ENCODE results near the gene SLC22A3. TPM values are rescaled to one million over a fixed set of nuclear protein-coding genes. Genes with fewer than 3 reads are reported as not detected.

The SLC22A3 gene
- total and polyA plus RNA-seq, 2 of the 4 experiments (the other 2 are of a cell fraction) = not detected

DNA sequence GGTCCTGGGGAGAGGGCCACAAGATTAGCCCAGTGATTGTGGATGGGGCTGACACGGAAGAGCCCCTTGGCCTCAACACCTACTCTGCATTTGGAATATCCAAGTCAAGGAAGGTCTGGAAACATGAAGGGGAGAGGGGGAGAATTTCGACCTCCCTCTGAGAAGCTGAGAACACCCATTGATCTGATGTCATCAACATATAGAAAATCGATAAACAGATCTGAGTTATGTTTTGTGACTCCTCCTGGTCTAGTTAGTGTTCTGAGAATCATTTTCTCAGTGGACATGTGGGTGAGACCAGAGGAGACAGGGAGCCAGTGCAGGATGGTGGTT, 108.0 kb downstream of the SLC22A3 start:
- Histone ChIP-seq H2AK9ac (replicated peaks; ENCODE audit: low read depth, low read length, poor library complexity) (no peak overlapping the region), H3K36me3 (ENCODE audit: control insufficient read depth, insufficient read depth, low read length) (no peaks in the 10 kb centered on the region), H2AK5ac (ENCODE audit: low read depth, low read length) (peak overlapping the region; percentile 22; the same call in 1 of the 2 replicates), H3K9ac (ENCODE audit: low read depth, low read length) (no peak overlapping the region), H2BK20ac (ENCODE audit: low read depth, low read length) (no peak overlapping the region), H3K56ac (ENCODE audit: extremely low read depth, insufficient read depth, low read length) (no peak overlapping the region), H3K14ac (replicated peaks; ENCODE audit: low read depth, low read length) (no peak overlapping the region), H2BK120ac (ENCODE audit: low read depth, low read length) (no peak overlapping the region), H3K4me2 (ENCODE audit: low read depth, low read length) (no peak overlapping the region), H3K27ac (ENCODE audit: insufficient read depth, low read length) (no peak overlapping the region), H4K5ac (ENCODE audit: low read depth, low read length) (no peak overlapping the region), H4K91ac (ENCODE audit: insufficient read depth, low read depth, low read length) (no peak overlapping the region), H3K79me1 (ENCODE audit: low read depth in 1 of 2, low read length in 2 of 2) (no peaks in the 10 kb centered on the region), H3K4me1 (ENCODE audit: control insufficient read depth, insufficient read depth, low read length) (no peaks in the 10 kb centered on the region), H3K23ac (ENCODE audit: low read depth, low read length) (no peak overlapping the region), H3K4me3 (ENCODE audit: insufficient read depth, low read depth, low read length) (no peak overlapping the region), H4K8ac (ENCODE audit: low read depth in 2 of 2, low read length in 2 of 2) (no peak overlapping the region), H4K20me1 (ENCODE audit: insufficient read depth, low read length) (no peaks in the 10 kb centered on the region), H3K27me3 (ENCODE audit: control insufficient read depth, insufficient read depth, low read length) (no peaks in the 10 kb centered on the region), H3K18ac (ENCODE audit: low read depth, low read length) (no peak overlapping the region), H2BK5ac (ENCODE audit: low read depth, low read length, poor library complexity, severe bottlenecking) (no peak overlapping the region), H3K4ac (ENCODE audit: low read depth, low read length) (no peak overlapping the region), H2BK15ac (ENCODE audit: low read depth, low read length) (no peak overlapping the region), H3K9me3 (ENCODE audit: control insufficient read depth, insufficient read depth, low read length) (no peaks in the 10 kb centered on the region), H3K9me1 (ENCODE audit: insufficient read depth, low read length) (no peaks in the 10 kb centered on the region), H2AFZ (replicated peaks; ENCODE audit: low read length, poor library complexity) (peak overlapping the region; percentile 84)
- no peak for TF ChIP-seq CEBPB (IDR thresholded peaks at IDR 0.05; ENCODE audit: low read depth, low read length)
- TF ChIP-seq MXI1 (IDR thresholded peaks at IDR 0.05; ENCODE audit: borderline replicate concordance, low read depth, low read length) = no peak
- no peak for TF ChIP-seq RFX5 (IDR thresholded peaks at IDR 0.05; ENCODE audit: low read depth, low read length)
- TF ChIP-seq, protein P1, sequence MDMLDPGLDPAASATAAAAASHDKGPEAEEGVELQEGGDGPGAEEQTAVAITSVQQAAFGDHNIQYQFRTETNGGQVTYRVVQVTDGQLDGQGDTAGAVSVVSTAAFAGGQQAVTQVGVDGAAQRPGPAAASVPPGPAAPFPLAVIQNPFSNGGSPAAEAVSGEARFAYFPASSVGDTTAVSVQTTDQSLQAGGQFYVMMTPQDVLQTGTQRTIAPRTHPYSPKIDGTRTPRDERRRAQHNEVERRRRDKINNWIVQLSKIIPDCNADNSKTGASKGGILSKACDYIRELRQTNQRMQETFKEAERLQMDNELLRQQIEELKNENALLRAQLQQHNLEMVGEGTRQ (IDR thresholded peaks at IDR 0.05; ENCODE audit: low read depth, low read length) = no peak
- TF ChIP-seq CHD1 (IDR thresholded peaks at IDR 0.05; ENCODE audit: low read depth, low read length) = no peak
- TF ChIP-seq RAD21 (IDR thresholded peaks at IDR 0.05; ENCODE audit: low read length) = no peak
- TF ChIP-seq RCOR1 (IDR thresholded peaks at IDR 0.05; ENCODE audit: insufficient replicate concordance, low read length) = no peak
- TF ChIP-seq POLR2A (IDR thresholded peaks at IDR 0.05; ENCODE audit: low read depth, low read length) = no peak
- TF ChIP-seq, protein P2, sequence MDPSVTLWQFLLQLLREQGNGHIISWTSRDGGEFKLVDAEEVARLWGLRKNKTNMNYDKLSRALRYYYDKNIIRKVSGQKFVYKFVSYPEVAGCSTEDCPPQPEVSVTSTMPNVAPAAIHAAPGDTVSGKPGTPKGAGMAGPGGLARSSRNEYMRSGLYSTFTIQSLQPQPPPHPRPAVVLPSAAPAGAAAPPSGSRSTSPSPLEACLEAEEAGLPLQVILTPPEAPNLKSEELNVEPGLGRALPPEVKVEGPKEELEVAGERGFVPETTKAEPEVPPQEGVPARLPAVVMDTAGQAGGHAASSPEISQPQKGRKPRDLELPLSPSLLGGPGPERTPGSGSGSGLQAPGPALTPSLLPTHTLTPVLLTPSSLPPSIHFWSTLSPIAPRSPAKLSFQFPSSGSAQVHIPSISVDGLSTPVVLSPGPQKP (IDR thresholded peaks at IDR 0.05; ENCODE audit: borderline replicate concordance, low read depth, low read length) = no peak
- TF ChIP-seq BHLHE40 (IDR thresholded peaks at IDR 0.05; ENCODE audit: low read depth, low read length) = no peak
- TF ChIP-seq SMC3 (IDR thresholded peaks at IDR 0.05; ENCODE audit: low read depth, low read length) = no peak
- no peak for TF ChIP-seq MAFK (IDR thresholded peaks at IDR 0.05; ENCODE audit: low read depth, low read length)
- TF ChIP-seq, protein P3, sequence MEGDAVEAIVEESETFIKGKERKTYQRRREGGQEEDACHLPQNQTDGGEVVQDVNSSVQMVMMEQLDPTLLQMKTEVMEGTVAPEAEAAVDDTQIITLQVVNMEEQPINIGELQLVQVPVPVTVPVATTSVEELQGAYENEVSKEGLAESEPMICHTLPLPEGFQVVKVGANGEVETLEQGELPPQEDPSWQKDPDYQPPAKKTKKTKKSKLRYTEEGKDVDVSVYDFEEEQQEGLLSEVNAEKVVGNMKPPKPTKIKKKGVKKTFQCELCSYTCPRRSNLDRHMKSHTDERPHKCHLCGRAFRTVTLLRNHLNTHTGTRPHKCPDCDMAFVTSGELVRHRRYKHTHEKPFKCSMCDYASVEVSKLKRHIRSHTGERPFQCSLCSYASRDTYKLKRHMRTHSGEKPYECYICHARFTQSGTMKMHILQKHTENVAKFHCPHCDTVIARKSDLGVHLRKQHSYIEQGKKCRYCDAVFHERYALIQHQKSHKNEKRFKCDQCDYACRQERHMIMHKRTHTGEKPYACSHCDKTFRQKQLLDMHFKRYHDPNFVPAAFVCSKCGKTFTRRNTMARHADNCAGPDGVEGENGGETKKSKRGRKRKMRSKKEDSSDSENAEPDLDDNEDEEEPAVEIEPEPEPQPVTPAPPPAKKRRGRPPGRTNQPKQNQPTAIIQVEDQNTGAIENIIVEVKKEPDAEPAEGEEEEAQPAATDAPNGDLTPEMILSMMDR (conservative IDR thresholded peaks at IDR 0.05; ENCODE audit: low read depth, low read length) = no peak
- no peak for TF ChIP-seq NFE2L2 (IDR thresholded peaks at IDR 0.05; ENCODE audit: low read depth, low read length)
- no peak for TF ChIP-seq MAZ (IDR thresholded peaks at IDR 0.05; ENCODE audit: borderline replicate concordance, low read depth, low read length)
- no peak for TF ChIP-seq FOS (IDR thresholded peaks at IDR 0.05; ENCODE audit: low read depth, low read length)
- in situ Hi-C loops (cut with MboI; ENCODE audit: low sequenced_read_pairs) (loop anchor here (5.0 to 25.0 kb wide), 2 partner anchors 364 to 594 kb away; no protein-coding TSS in a partner anchor), dilution Hi-C loops (cut with HindIII; ENCODE audit: low sequenced_read_pairs, unreplicated experiment) (no loop called here), intact Hi-C loops (cut with micrococcal nuclease) (loop anchor here (1.0 kb wide), 3 partner anchors 318 to 593 kb away; no protein-coding TSS in a partner anchor)
- ChIA-PET CTCF (interaction anchor here (0.7 to 3.0 kb wide), 7 partner anchors 289 to 597 kb away, joined by 3 to 40 read pairs (median 4); no protein-coding TSS in a partner anchor), POLR2A (ENCODE audit: unreplicated experiment) (no interaction called here)
- ATAC-seq (ENCODE audit: low read depth) (no peak), DNase-seq (no peak)
- BruUV-seq (replicated peaks) = no TSS peak
- WGBS, 2 experiments (ENCODE audit: extremely low coverage in 2 of 2, insufficient read length in 1 of 2) = no CpG with 5 or more reads among the region's 3 CpGs
